HFF-Myc (cell line): ENCODE measurements around the gene CETN1.

Source experiments
- DNase-seq: peaks from one replicate; pipeline ENCODE4 v3.0.0-alpha.2; 2011; ENCODE audit warnings: low read depth; ENCODE audit errors: extremely low read depth
- H3K4me3 ChIP-seq: replicated peaks from 2 replicates; pipeline ENCODE4 v1.5.1; 2011; ENCODE audit warnings: low read depth, mild to moderate bottlenecking, control low read depth, low read length
- TF ChIP-seq, protein P1 (sequence below): IDR thresholded peaks from 2 replicates; pipeline ENCODE4 v1.5.1; 2012; ENCODE audit warnings: mild to moderate bottlenecking, low read depth, low read length, control low read depth; ENCODE audit errors: missing control alignments

CETN1 gene

GRCh38 chr18:596288-596881, 16.2 kb downstream of the CETN1 start:
- TF ChIP-seq, protein P1, sequence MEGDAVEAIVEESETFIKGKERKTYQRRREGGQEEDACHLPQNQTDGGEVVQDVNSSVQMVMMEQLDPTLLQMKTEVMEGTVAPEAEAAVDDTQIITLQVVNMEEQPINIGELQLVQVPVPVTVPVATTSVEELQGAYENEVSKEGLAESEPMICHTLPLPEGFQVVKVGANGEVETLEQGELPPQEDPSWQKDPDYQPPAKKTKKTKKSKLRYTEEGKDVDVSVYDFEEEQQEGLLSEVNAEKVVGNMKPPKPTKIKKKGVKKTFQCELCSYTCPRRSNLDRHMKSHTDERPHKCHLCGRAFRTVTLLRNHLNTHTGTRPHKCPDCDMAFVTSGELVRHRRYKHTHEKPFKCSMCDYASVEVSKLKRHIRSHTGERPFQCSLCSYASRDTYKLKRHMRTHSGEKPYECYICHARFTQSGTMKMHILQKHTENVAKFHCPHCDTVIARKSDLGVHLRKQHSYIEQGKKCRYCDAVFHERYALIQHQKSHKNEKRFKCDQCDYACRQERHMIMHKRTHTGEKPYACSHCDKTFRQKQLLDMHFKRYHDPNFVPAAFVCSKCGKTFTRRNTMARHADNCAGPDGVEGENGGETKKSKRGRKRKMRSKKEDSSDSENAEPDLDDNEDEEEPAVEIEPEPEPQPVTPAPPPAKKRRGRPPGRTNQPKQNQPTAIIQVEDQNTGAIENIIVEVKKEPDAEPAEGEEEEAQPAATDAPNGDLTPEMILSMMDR, result no peak
- no peak overlapping the region for H3K4me3 ChIP-seq
- DNase-seq, result no peak

- no peak overlapping the region for H3K4me3 ChIP-seq
- DNase-seq, result peak; percentile 39
- TF ChIP-seq, protein P1, result no peak
Observed at GRCh38 chr18:598124-598589, 18.0 kb downstream of the CETN1 start.

DNA sequence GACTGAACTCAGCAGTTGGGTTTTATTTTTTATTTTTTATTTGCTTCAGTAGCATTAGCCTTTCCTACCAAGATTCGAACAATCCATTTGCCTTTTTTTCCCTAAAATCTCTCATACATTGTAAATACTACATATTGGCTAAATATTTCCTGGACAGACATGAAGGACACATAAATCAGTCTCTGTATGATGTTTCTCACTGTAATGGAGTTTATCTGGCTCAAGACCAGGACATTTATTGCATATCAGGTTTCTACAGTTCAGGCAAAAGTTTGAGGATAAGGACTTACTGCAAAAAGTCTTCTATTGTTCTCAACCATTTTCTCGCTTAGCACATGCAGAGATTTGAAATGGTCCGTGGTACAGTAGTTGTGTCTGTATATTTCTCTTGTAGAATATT, 19.9 kb downstream of the CETN1 start:
- TF ChIP-seq, protein P1, result no peak
- no peak for DNase-seq
- no peak overlapping the region for H3K4me3 ChIP-seq

- no peak for DNase-seq
- H3K4me3 ChIP-seq, result no peak overlapping the region
- TF ChIP-seq, protein P1, result no peak
Observed at GRCh38 chr18:604771-605170, 24.6 kb downstream of the CETN1 start.

- H3K4me3 ChIP-seq, result no peak overlapping the region
- no peak for DNase-seq
- TF ChIP-seq, protein P1, result no peak
Observed at GRCh38 chr18:607930-608329, 27.8 kb downstream of the CETN1 start.

DNA sequence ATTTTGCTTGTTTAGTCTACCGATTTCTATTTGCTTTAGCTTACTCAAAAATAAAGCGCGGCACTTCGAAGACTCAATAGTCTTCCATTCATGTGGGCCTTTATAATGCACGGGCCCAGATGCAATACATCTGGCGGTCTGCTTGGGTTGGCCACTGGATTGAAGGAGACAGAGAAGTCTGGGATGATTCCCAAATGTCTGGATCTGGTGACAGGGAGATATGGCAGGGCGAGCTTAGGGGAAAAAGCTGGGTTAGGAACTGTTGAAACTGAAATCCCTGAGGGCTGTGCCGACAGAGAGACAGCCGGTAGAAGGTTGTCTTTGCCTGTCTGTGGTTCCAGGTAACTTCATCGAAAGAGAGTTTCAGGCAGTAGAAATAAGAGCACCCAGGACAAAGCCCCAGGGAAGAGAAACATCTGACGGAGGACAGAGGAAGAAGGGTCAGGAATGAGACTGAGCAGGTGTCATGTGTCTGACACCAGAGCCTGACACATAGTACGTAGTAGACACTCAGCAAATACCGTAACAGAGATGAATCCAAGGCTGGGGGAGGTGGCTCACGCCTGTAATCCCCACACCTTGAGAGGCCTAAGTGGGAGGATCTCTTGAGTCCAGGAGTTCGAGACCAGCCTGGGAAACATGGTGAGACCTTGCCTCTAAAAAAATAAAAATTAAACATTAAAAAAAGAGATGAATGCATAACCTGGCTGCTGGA, 30.2 kb downstream of the CETN1 start:
- no peak overlapping the region for H3K4me3 ChIP-seq
- TF ChIP-seq, protein P1, result no peak

More for the DNA sequence above, 30.2 kb downstream of the CETN1 start:
- no peak for DNase-seq
